Loucy (cell line): Measurements from ENCODE around the gene CACNA1C.
"Not testable (repeated sequence)": the region's sequence is repeated elsewhere in the genome, so short reads cannot be mapped to it uniquely, and the experiment has no call there.

ENCODE experiments used
- H2AFZ ChIP-seq: fragments of 200-600 bp; sonication (generic); 2 replicates; pipeline ENCODE4 v1.6.0; 2016; ENCODE audit warnings: antibody characterized with exemption, mild to moderate bottlenecking, low read length, moderate library complexity
- H3F3A ChIP-seq: fragments of 200-600 bp; 2 replicates; pipeline ENCODE4 v1.6.0; 2016; ENCODE audit warnings: antibody characterized with exemption, low read depth, mild to moderate bottlenecking
- H3K27me3 ChIP-seq: fragments of 200-600 bp; sonication (generic); 2 replicates; pipeline ENCODE4 v1.6.1; 2014; ENCODE audit warnings: low read length, mild to moderate bottlenecking; ENCODE audit not compliant: insufficient read depth, poor library complexity, severe bottlenecking
- H3K36me3 ChIP-seq: fragments of 200-600 bp; sonication (generic); 2 replicates; pipeline ENCODE4 v1.6.1; 2016; ENCODE audit warnings: low read length; ENCODE audit not compliant: insufficient read depth
- H3K4me1 ChIP-seq: fragments of 200-600 bp; sonication (generic); 2 replicates; pipeline ENCODE4 v1.5.1; 2014; ENCODE audit warnings: low read length, mild to moderate bottlenecking; ENCODE audit not compliant: insufficient read depth, poor library complexity, severe bottlenecking
- H3K4me2 ChIP-seq: fragments of 200-600 bp; sonication (generic); 2 replicates; pipeline ENCODE4 v1.6.0; 2014; ENCODE audit warnings: antibody characterized with exemption, low read length, low read depth, mild to moderate bottlenecking; ENCODE audit not compliant: poor library complexity, severe bottlenecking
- H3K4me3 ChIP-seq: fragments of 200-600 bp; sonication (generic); 2 replicates; pipeline ENCODE4 v1.5.1; 2014; ENCODE audit warnings: low read length, mild to moderate bottlenecking, mixed read lengths; ENCODE audit not compliant: poor library complexity, severe bottlenecking
- H3K79me2 ChIP-seq: fragments of 200-600 bp; sonication (generic); 2 replicates; pipeline ENCODE4 v1.6.1; 2014; ENCODE audit warnings: low read length; ENCODE audit not compliant: insufficient read depth
- H3K9ac ChIP-seq: fragments of 200-600 bp; sonication (generic); 2 replicates; pipeline ENCODE4 v1.6.0; 2014; ENCODE audit warnings: mild to moderate bottlenecking, low read depth, low read length, moderate library complexity; ENCODE audit not compliant: poor library complexity, severe bottlenecking
- H3K9me2 ChIP-seq: fragments of 200-600 bp; sonication (generic); replicated peaks from 2 replicates; pipeline ENCODE4 v1.6.1; 2016; ENCODE audit warnings: low read depth, low read length, mixed read lengths
- H3K9me3 ChIP-seq: fragments of 200-600 bp; sonication (generic); 2 replicates; pipeline ENCODE4 v1.6.1; 2014; ENCODE audit warnings: mild to moderate bottlenecking, antibody characterized with exemption, low read length, low read depth; ENCODE audit not compliant: insufficient read depth
- H4K20me1 ChIP-seq: fragments of 200-600 bp; sonication (generic); 2 replicates; pipeline ENCODE4 v1.6.0; 2014; ENCODE audit warnings: antibody characterized with exemption, low read length, mild to moderate bottlenecking; ENCODE audit not compliant: insufficient read depth, poor library complexity, severe bottlenecking
- CTCF ChIP-seq: fragments of 200-600 bp; sonication (generic); conservative IDR thresholded peaks from 2 replicates; pipeline ENCODE4 v1.5.1; 2014; ENCODE audit warnings: mild to moderate bottlenecking, antibody characterized with exemption, low read length
- EZH2phosphoT487 ChIP-seq: fragments of 200-600 bp; IDR thresholded peaks from 2 replicates; pipeline ENCODE4 v1.6.1; 2018; ENCODE audit warnings: antibody characterized with exemption, mild to moderate bottlenecking, moderate library complexity, borderline replicate concordance

Gene CACNA1C

GRCh38 chr12:2739832-2740641 is 687.2 kb downstream of the CACNA1C start:
- H3K27me3 ChIP-seq = no peaks in the 10 kb centered on the region
- H3K9ac ChIP-seq = no peak overlapping the region
- no peaks in the 10 kb centered on the region for H3K36me3 ChIP-seq
- H3K9me2 ChIP-seq = no peaks in the 10 kb centered on the region
- no peak overlapping the region for H3K4me3 ChIP-seq
- H3K4me2 ChIP-seq = no peak overlapping the region
- H3K4me1 ChIP-seq = no peaks in the 10 kb centered on the region
- no peaks in the 10 kb centered on the region for H3K9me3 ChIP-seq
- peak; percentile 69 for TF ChIP-seq CTCF
- no peak for TF ChIP-seq EZH2phosphoT487
- no peak overlapping the region for H2AFZ ChIP-seq
- H3K79me2 ChIP-seq = no peaks in the 10 kb centered on the region
- H3F3A ChIP-seq = no peaks in the 10 kb centered on the region
- no peaks in the 10 kb centered on the region for H4K20me1 ChIP-seq

- not testable (repeated sequence) for H3K9me3 ChIP-seq, H4K20me1 ChIP-seq, H3K27me3 ChIP-seq, H2AFZ ChIP-seq, H3K4me2 ChIP-seq, H3F3A ChIP-seq, H3K36me3 ChIP-seq, H3K9ac ChIP-seq, H3K9me2 ChIP-seq, H3K79me2 ChIP-seq, H3K4me1 ChIP-seq, H3K4me3 ChIP-seq
These were observed 689.2 kb downstream of the CACNA1C start for GRCh38 chr12:2742037-2742436.

- H2AFZ ChIP-seq = no peak overlapping the region
- H3K36me3 ChIP-seq = no peaks in the 10 kb centered on the region
- H3K4me1 ChIP-seq = no peaks in the 10 kb centered on the region
- H3K9ac ChIP-seq = no peak overlapping the region
- no peaks in the 10 kb centered on the region for H4K20me1 ChIP-seq
- no peaks in the 10 kb centered on the region for H3K27me3 ChIP-seq
- no peaks in the 10 kb centered on the region for H3K9me3 ChIP-seq
- no peak overlapping the region for H3K4me3 ChIP-seq
- H3F3A ChIP-seq = no peaks in the 10 kb centered on the region
- TF ChIP-seq EZH2phosphoT487 (no peak), CTCF (no peak)
- no peaks in the 10 kb centered on the region for H3K79me2 ChIP-seq
- H3K9me2 ChIP-seq = no peaks in the 10 kb centered on the region
- H3K4me2 ChIP-seq = no peak overlapping the region
These were observed 690.7 kb downstream of the CACNA1C start for GRCh38 chr12:2743478-2743877.

GRCh38 chr12:2745655-2746054 is 692.9 kb downstream of the CACNA1C start:
- no peak overlapping the region for H3K4me3 ChIP-seq
- H3K9me2 ChIP-seq = no peaks in the 10 kb centered on the region
- no peak overlapping the region for H3K9ac ChIP-seq
- H3K79me2 ChIP-seq = no peaks in the 10 kb centered on the region
- TF ChIP-seq EZH2phosphoT487 = no peak
- no peak for TF ChIP-seq CTCF
- no peak overlapping the region for H2AFZ ChIP-seq
- no peaks in the 10 kb centered on the region for H3K27me3 ChIP-seq
- no peaks in the 10 kb centered on the region for H3K4me1 ChIP-seq
- no peaks in the 10 kb centered on the region for H3F3A ChIP-seq
- no peak overlapping the region for H3K4me2 ChIP-seq
- no peaks in the 10 kb centered on the region for H3K9me3 ChIP-seq
- no peaks in the 10 kb centered on the region for H3K36me3 ChIP-seq
- no peaks in the 10 kb centered on the region for H4K20me1 ChIP-seq
